CD4-positive, alpha-beta memory T cell (primary cell): ENCODE measurements around the gene LAYN. TPM values are rescaled to one million over a fixed set of nuclear protein-coding genes. Genes with fewer than 3 reads are reported as not detected.

Source experiments
- CTCF ChIA-PET: fragments of 350-600 bp; sonication (Branson Sonifier 250); formaldehyde crosslinking; loops from one replicate; lab custom pipeline; 2021; ENCODE audit warnings: inconsistent platforms; ENCODE audit not compliant: partially characterized antibody; lab: Charles Lee
- POLR2A ChIA-PET: fragments of 350-600 bp; sonication (Branson Sonifier 250); formaldehyde crosslinking; loops from one replicate; lab custom pipeline; 2021; ENCODE audit not compliant: partially characterized antibody; lab: Charles Lee
- DNase-seq, 5 donors: peaks; one replicate each; pipeline versions ENCODE4 v3.0.0 to v3.0.0-alpha.2; 2020 to 2022; ENCODE audit warnings: mixed read lengths in 1 of 5
- H3K27ac ChIP-seq: one replicate; pipeline ENCODE4 v1.7.0; 2013; ENCODE audit warnings: low read depth, low read length
- H3K27me3 ChIP-seq: 2 replicates; pipeline ENCODE4 v1.7.0; 2013; ENCODE audit warnings: mild to moderate bottlenecking, low read length, moderate library complexity; ENCODE audit not compliant: insufficient read depth
- H3K36me3 ChIP-seq: 2 replicates; pipeline ENCODE4 v1.7.0; 2013; ENCODE audit warnings: mild to moderate bottlenecking, low read length, moderate library complexity; ENCODE audit not compliant: insufficient read depth
- H3K4me1 ChIP-seq: 2 replicates; pipeline ENCODE4 v1.7.0; 2013; ENCODE audit warnings: mild to moderate bottlenecking, low read length, moderate library complexity; ENCODE audit not compliant: insufficient read depth
- H3K4me3 ChIP-seq, 2 donors: one replicate each; pipeline ENCODE4 v1.7.0; 2013; ENCODE audit warnings: low read length in 2 of 2, mild to moderate bottlenecking in 1 of 2
- H3K9me3 ChIP-seq, 2 donors: one replicate each; pipeline ENCODE4 v1.7.0; 2013; ENCODE audit warnings: low read length in 2 of 2, control low read depth in 1 of 2; ENCODE audit not compliant: control insufficient read depth in 1 of 2
- H3K27ac Mint-ChIP-seq, 7 donors: one replicate each; pipeline ENCODE4 v1.8.0; 2020 to 2021; ENCODE audit warnings: mixed read lengths in 7 of 7, mild to moderate bottlenecking in 6 of 7, inconsistent platforms in 3 of 7, moderate library complexity in 3 of 7
- H3K27me3 Mint-ChIP-seq, 2 donors: one replicate each; pipeline ENCODE4 v1.8.0; 2020 to 2021; ENCODE audit warnings: mixed read lengths in 2 of 2
- H3K36me3 Mint-ChIP-seq, 2 donors: one replicate each; pipeline ENCODE4 v1.8.0; 2020 to 2021; ENCODE audit warnings: mixed read lengths in 2 of 2, inconsistent platforms in 1 of 2, mild to moderate bottlenecking in 1 of 2
- H3K4me1 Mint-ChIP-seq, 4 donors: one replicate each; pipeline ENCODE4 v1.8.0; 2020 to 2021; ENCODE audit warnings: mixed read lengths in 4 of 4, mild to moderate bottlenecking in 1 of 4
- H3K4me3 Mint-ChIP-seq, 8 donors: one replicate each; pipeline ENCODE4 v1.8.0; 2020 to 2021; ENCODE audit warnings: mixed read lengths in 8 of 8, mild to moderate bottlenecking in 7 of 8, moderate library complexity in 6 of 8, inconsistent platforms in 3 of 8
- H3K9me3 Mint-ChIP-seq, 8 donors: one replicate each; pipeline ENCODE4 v1.8.0; 2020 to 2021; ENCODE audit warnings: mixed read lengths in 8 of 8, mild to moderate bottlenecking in 5 of 8, inconsistent platforms in 3 of 8, moderate library complexity in 1 of 8
- intact Hi-C: fragments of 100-400 bp; cut with micrococcal nuclease; formaldehyde crosslinking; loops from one replicate; pipeline ENCODE4 v1.15.1; 2023
- polyA plus RNA-seq, 2 donors: library from polyadenylated mRNA; unstranded; fragments of 300-500 nt; fragmentation: Illumina TruSeq; gene quantifications; one replicate each; pipeline ENCODE4 v1.2.3, GENCODE V29; 2021
- total RNA-seq, 2 experiments: library from RNA; stranded (reverse); gene quantifications; one replicate each; pipeline ENCODE4 v1.2.3, GENCODE V29; 2021

LAYN gene
- total and polyA plus RNA-seq, 4 experiments from 2014 or later, result not detected

DNA sequence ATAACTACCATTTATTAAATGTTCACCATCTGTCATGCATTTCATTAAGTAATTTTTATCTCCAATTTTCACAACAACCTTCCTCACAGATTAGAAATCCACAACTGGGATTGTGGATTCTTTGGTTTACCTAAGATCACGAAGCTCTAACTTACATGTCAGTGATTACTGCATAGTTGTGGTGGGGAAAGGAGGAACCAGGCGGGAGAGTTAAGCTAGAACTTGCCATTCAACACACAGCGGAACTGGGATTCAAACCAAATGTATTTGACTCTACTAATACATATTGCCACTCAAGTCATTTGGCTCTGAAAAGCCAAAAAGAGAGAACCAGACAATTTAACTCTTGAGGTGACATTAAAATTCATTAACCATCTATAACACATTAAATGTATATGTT lies 10.4 kb upstream of the LAYN start:
- Histone ChIP-seq H3K4me1 (peaks cover 5% of the 10 kb centered on the region), H3K27ac (no peak overlapping the region), H3K27me3 (peaks cover under 1% of the 10 kb centered on the region), H3K4me3 (no peak overlapping the region), H3K9me3 (no peaks in the 10 kb centered on the region), H3K36me3 (no peaks in the 10 kb centered on the region)
- Mint-ChIP-seq H3K4me3 (no peak overlapping the region), H3K9me3 (no peaks in the 10 kb centered on the region), H3K4me1 (peaks cover 3 to 8% (median 6%) of the 10 kb centered on the region in 4 donors), H3K27ac (no peak overlapping the region), H3K36me3 (no peaks in the 10 kb centered on the region), H3K27me3 (peaks cover 2 to 22% of the 10 kb centered on the region in 2 donors)
- intact Hi-C loops, result no loop called here
- ChIA-PET POLR2A (no interaction called here), CTCF (no interaction called here)
- DNase-seq, result no peak

DNA sequence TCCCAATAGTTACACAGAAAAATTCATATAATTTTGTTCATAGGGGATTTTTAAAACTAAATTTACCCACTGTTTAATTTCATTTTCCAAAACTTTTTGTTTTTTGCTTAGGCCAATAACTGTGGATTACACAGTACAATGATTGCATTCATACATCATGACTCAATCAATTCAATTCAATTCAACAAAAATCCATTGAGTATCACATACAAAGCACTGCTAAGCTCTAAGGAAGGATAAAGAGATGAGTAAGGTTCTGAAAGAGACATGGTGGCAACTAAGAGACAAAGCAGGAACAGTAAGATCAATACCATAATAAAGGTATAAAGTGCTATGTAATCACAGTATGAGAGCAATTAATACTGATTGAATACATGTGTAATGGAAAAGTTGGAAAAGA lies 9.4 kb upstream of the LAYN start:
- Histone ChIP-seq H3K9me3 (no peaks in the 10 kb centered on the region), H3K27me3 (peaks cover 2% of the 10 kb centered on the region), H3K27ac (no peak overlapping the region), H3K36me3 (no peaks in the 10 kb centered on the region), H3K4me1 (peaks cover 5% of the 10 kb centered on the region), H3K4me3 (no peak overlapping the region)
- CTCF ChIA-PET, result no interaction called here
- intact Hi-C loops, result no loop called here
- H3K9me3 Mint-ChIP-seq, result no peaks in the 10 kb centered on the region
- no peak overlapping the region for H3K4me3 Mint-ChIP-seq
- no peak overlapping the region for H3K27ac Mint-ChIP-seq
- no peak for DNase-seq
- peaks cover 5 to 25% of the 10 kb centered on the region in 2 donors for H3K27me3 Mint-ChIP-seq
- POLR2A ChIA-PET, result no interaction called here
- no peaks in the 10 kb centered on the region for H3K36me3 Mint-ChIP-seq
- H3K4me1 Mint-ChIP-seq, result peaks cover 3 to 8% (median 6%) of the 10 kb centered on the region in 4 donors

DNA sequence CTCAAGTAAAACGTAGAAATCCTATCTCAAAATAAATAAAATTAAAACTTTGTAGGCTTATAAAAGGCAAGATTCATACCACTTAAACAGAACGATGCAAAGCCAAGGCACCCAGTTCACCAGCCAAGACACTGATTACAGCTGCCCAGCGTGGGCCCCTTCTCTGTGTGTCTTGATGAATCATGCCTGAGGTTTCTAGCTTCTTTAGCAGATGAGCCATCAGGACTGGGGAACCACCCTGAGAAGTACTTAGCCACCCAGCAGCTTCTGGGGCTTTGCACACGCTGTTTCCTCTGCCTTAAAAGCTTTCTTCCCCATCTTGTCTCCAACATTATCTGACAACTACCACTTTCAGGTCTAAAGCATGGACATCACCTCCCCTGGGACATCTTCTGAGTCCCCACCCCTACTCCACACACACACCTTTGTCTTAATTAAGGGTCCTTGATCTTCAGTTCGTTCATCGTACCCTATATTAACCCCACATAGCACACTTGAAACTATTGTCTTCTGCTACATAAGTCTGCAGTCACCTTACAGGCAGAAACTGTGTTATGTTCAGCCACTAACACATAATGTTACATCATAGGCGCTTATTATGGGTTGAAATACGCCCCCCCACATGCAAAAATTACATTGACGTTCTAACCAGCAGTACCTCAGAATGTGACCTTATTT lies 8.7 kb upstream of the LAYN start:
- H3K9me3 ChIP-seq, result no peaks in the 10 kb centered on the region
- ChIA-PET CTCF (no interaction called here), POLR2A (no interaction called here)
- no peak for DNase-seq
- no peaks in the 10 kb centered on the region for H3K9me3 Mint-ChIP-seq
- H3K4me3 Mint-ChIP-seq, result no peak overlapping the region
- H3K27ac ChIP-seq, result no peak overlapping the region
- H3K27me3 Mint-ChIP-seq, result peaks cover 7 to 32% of the 10 kb centered on the region in 2 donors
- peaks cover 5% of the 10 kb centered on the region for H3K27me3 ChIP-seq
- H3K4me3 ChIP-seq, result no peak overlapping the region
- intact Hi-C loops, result no loop called here
- no peaks in the 10 kb centered on the region for H3K36me3 ChIP-seq
- H3K27ac Mint-ChIP-seq, result no peak overlapping the region
- H3K4me1 Mint-ChIP-seq, result peaks cover 3 to 8% (median 6%) of the 10 kb centered on the region in 4 donors
- H3K36me3 Mint-ChIP-seq, result no peaks in the 10 kb centered on the region
- peaks cover 5% of the 10 kb centered on the region for H3K4me1 ChIP-seq

DNA sequence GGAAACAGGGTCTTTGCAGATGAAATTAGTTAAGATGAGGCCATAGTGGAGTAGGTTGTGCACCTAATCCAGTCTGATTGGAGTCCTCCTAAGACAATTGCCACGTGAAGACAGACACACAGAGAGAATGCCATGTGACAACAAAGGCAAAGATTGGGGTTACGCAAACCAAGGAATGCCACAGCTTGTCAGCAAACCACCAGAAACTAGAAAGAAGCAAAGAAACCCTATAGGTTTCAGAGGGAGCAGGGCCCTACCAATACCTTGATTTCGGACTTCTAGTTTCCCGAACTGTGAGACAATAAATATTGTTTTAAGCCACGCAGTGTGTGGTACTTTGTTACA lies 8.2 kb upstream of the LAYN start:
- Mint-ChIP-seq H3K4me3 (no peak overlapping the region), H3K4me1 (peaks cover 3 to 8% (median 6%) of the 10 kb centered on the region in 4 donors), H3K9me3 (no peaks in the 10 kb centered on the region), H3K36me3 (no peaks in the 10 kb centered on the region), H3K27ac (no peak overlapping the region), H3K27me3 (peaks cover 12 to 36% of the 10 kb centered on the region in 2 donors)
- ChIA-PET POLR2A (no interaction called here), CTCF (no interaction called here)
- peaks cover 5% of the 10 kb centered on the region for H3K4me1 ChIP-seq
- no peak for DNase-seq
- H3K36me3 ChIP-seq, result no peaks in the 10 kb centered on the region
- no peak overlapping the region for H3K4me3 ChIP-seq
- no peaks in the 10 kb centered on the region for H3K9me3 ChIP-seq
- peaks cover 10% of the 10 kb centered on the region for H3K27me3 ChIP-seq
- H3K27ac ChIP-seq, result no peak overlapping the region
- intact Hi-C loops, result no loop called here

DNA sequence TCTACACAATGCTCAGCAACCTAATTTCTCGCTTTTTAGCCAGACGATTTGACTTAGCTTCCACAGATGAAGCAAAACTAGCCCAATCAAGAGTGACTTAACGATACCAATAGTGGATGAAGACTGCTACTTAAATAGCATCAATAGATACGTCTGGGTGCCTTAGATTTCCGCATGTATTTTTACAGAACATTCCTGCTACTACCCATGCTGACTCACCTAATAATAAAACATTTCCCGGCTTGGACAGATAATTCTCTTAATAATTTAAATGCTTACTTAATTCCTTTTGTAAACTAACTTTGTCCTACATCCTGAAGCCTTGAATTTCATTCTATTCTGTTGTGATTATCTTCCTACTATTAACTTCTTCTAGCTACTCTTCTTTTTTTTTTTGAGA lies 5.2 kb upstream of the LAYN start:
- Histone ChIP-seq H3K36me3 (no peaks in the 10 kb centered on the region), H3K27ac (no peak overlapping the region), H3K9me3 (no peaks in the 10 kb centered on the region), H3K27me3 (peaks cover 15% of the 10 kb centered on the region), H3K4me1 (peaks cover 6% of the 10 kb centered on the region), H3K4me3 (no peak overlapping the region)
- Mint-ChIP-seq H3K27ac (no peak overlapping the region), H3K4me1 (peaks cover 0 to 18% (median 5%) of the 10 kb centered on the region in 4 donors), H3K27me3 (peaks cover 31 to 59% of the 10 kb centered on the region in 2 donors), H3K9me3 (peaks cover 0 to 3% (median 0%) of the 10 kb centered on the region in 8 donors), H3K36me3 (no peaks in the 10 kb centered on the region), H3K4me3 (no peak overlapping the region)
- ChIA-PET CTCF (no interaction called here), POLR2A (no interaction called here)
- intact Hi-C loops, result no loop called here
- DNase-seq, result no peak

DNA sequence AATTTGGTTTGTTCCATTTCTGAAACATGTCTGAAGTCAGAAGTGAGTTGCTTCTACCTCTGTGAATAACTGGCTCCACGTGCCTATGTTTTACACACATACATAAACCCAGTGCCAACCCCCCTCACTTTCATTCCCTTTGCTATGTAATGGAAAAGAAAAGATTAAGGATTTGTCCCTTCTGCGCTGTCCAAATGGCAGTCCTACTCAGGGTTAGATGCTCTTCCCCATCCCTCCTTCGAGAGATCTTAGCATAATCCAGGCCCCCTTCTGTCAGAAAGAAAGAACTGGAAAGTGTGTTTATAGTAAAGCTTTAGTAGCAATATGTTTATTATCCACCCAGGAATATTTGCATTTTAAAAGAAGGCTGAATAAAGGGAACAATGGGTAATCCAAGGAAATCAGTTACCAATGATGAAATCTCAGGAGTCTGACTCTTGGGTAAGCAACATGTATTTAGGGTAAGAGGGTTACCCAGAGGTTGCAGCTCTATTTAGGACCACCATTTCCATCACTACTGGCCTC lies 3.1 kb upstream of the LAYN start:
- ChIA-PET CTCF (no interaction called here), POLR2A (no interaction called here)

DNA sequence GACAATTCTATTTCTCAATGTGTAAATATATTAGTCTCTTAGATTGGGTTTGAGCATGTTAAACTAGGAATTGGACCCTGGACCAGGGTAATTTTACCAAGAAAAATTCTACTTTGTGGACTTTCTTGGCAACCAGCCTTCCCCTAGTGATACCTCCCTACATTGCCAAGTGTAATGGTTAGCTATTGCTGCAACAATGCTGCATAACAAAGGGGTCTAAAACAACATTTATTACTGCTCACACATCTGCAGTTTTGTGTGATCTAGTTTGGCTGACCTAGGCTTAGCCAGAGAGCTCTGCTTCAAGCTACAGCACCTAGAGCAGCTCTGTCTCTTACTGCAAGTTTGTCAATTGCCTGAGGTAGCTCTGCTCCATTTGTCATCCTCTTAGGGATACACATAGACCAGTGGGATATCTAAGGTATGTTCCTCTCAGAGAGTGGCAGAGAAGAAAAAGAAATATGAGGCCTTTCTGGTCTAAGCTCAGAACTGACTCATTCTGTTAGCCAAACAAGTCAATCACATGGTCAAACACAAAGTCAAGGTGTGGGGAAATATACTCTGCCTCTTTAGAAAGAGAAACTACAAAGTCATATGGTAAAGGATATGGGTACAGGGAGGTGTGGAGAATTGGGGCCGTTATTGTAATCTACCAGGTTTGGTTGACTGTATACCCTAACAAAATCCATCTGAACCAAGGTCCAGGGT lies 2.0 kb upstream of the LAYN start:
- ChIA-PET CTCF (no interaction called here), POLR2A (no interaction called here)
- intact Hi-C loops, result no loop called here
- Histone ChIP-seq H3K9me3 (no peaks in the 10 kb centered on the region), H3K4me1 (peaks cover 21% of the 10 kb centered on the region), H3K36me3 (no peaks in the 10 kb centered on the region), H3K27ac (no peak overlapping the region), H3K4me3 (no peak overlapping the region), H3K27me3 (peaks cover 30% of the 10 kb centered on the region)
- no peak for DNase-seq
- Mint-ChIP-seq H3K27ac (no peak overlapping the region), H3K4me3 (peak overlapping the region in 1 of 8 donors; percentile 48), H3K4me1 (peaks cover 5 to 18% (median 10%) of the 10 kb centered on the region in 4 donors), H3K9me3 (peaks cover 0 to 3% (median 0%) of the 10 kb centered on the region in 8 donors), H3K27me3 (peaks cover 50 to 69% of the 10 kb centered on the region in 2 donors), H3K36me3 (no peaks in the 10 kb centered on the region)

More for the DNA sequence above, 3.1 kb upstream of the LAYN start:
- no peak for DNase-seq
- intact Hi-C loops, result no loop called here
- Histone ChIP-seq H3K4me3 (no peak overlapping the region), H3K27me3 (peaks cover 30% of the 10 kb centered on the region), H3K27ac (no peak overlapping the region), H3K9me3 (no peaks in the 10 kb centered on the region), H3K4me1 (peaks cover 21% of the 10 kb centered on the region), H3K36me3 (no peaks in the 10 kb centered on the region)
- H3K4me1 Mint-ChIP-seq, result peaks cover 3 to 18% (median 9%) of the 10 kb centered on the region in 4 donors
- no peak overlapping the region for H3K27ac Mint-ChIP-seq
- H3K9me3 Mint-ChIP-seq, result peaks cover 0 to 3% (median 0%) of the 10 kb centered on the region in 8 donors
- H3K4me3 Mint-ChIP-seq, result no peak overlapping the region
- H3K27me3 Mint-ChIP-seq, result peaks cover 42 to 59% of the 10 kb centered on the region in 2 donors
- no peaks in the 10 kb centered on the region for H3K36me3 Mint-ChIP-seq
